ENCODE measurements around the gene ITGA2B.

DNA sequence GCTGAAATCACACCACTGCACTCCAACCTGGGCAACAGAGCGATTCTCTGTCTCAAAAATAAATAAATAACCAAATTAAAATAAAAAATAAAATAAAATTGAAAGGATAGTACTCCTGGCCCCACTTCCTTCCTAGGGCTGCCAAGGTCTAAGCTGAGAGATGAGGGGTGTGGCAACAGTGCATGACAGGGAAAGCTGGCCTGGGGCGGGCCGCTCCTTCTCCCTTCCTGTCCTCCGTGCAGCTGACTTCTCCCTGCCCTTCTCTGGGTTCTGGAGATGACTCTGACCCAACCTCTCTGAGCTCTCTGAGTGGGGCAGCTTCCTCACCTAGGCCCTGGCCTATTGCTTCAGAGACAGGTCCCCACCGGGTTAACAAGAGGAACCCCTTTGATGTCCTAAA lies 56.1 kb downstream of the ITGA2B start:
- TF ChIP-seq, protein P1, sequence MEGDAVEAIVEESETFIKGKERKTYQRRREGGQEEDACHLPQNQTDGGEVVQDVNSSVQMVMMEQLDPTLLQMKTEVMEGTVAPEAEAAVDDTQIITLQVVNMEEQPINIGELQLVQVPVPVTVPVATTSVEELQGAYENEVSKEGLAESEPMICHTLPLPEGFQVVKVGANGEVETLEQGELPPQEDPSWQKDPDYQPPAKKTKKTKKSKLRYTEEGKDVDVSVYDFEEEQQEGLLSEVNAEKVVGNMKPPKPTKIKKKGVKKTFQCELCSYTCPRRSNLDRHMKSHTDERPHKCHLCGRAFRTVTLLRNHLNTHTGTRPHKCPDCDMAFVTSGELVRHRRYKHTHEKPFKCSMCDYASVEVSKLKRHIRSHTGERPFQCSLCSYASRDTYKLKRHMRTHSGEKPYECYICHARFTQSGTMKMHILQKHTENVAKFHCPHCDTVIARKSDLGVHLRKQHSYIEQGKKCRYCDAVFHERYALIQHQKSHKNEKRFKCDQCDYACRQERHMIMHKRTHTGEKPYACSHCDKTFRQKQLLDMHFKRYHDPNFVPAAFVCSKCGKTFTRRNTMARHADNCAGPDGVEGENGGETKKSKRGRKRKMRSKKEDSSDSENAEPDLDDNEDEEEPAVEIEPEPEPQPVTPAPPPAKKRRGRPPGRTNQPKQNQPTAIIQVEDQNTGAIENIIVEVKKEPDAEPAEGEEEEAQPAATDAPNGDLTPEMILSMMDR (optimal IDR thresholded peaks at IDR 0.05 in 1 of 3, IDR thresholded peaks at IDR 0.05 in 1 of 3, conservative IDR thresholded peaks at IDR 0.05 in 1 of 3; ENCODE audit: extremely low read depth in 1 of 3, insufficient read depth in 2 of 3, low read length in 3 of 3), result no peak
- no peak for TF ChIP-seq EZH2 (IDR thresholded peaks at IDR 0.05; ENCODE audit: low read length)
